SU-DHL-6 (cell line): Measurements from ENCODE around the gene RNF144B.

ENCODE experiments used
- CTCF ChIP-seq: fragments of 200-600 bp; sonication (generic); IDR thresholded peaks from one replicate; pipeline ENCODE4 v1.5.1; 2017; ENCODE audit warnings: antibody characterized with exemption, mild to moderate bottlenecking, low read length, moderate library complexity; ENCODE audit not compliant: insufficient read depth, poor library complexity, severe bottlenecking
- EZH2phosphoT487 ChIP-seq: fragments of 200-600 bp; sonication (generic), shearing (Covaris generic); conservative IDR thresholded peaks from 2 replicates; pipeline ENCODE4 v1.6.1; 2018; ENCODE audit warnings: mild to moderate bottlenecking, antibody characterized with exemption, low read length, moderate library complexity, mixed read lengths

- TF ChIP-seq CTCF (no peak), EZH2phosphoT487 (no peak)
Observed at GRCh38 chr6:18481870-18482269, 94.7 kb downstream of the RNF144B start.
